H1 (cell line): ENCODE data around the gene ARHGAP26.

Experiments
- CREB1 ChIP-seq: IDR thresholded peaks from 2 replicates; pipeline ENCODE4 v1.6.1; 2012; ENCODE audit warnings: inconsistent platforms
- TF ChIP-seq, protein P1 (sequence below): IDR thresholded peaks from 2 replicates; pipeline ENCODE4 v1.6.1; 2012; ENCODE audit warnings: low read length, inconsistent platforms
- TF ChIP-seq, protein P2 (sequence below), 3 experiments: IDR thresholded peaks; 1 replicate in 2 of 3; 2 replicates in 1 of 3; pipeline versions ENCODE4 v1.5.1 to v1.6.1; 2011; ENCODE audit warnings: low read length in 3 of 3, mild to moderate bottlenecking in 3 of 3, inconsistent platforms in 2 of 3, low read depth in 1 of 3, moderate library complexity in 1 of 3; ENCODE audit not compliant: insufficient read depth in 1 of 3; ENCODE audit errors: control extremely low read depth in 1 of 3

DNA sequence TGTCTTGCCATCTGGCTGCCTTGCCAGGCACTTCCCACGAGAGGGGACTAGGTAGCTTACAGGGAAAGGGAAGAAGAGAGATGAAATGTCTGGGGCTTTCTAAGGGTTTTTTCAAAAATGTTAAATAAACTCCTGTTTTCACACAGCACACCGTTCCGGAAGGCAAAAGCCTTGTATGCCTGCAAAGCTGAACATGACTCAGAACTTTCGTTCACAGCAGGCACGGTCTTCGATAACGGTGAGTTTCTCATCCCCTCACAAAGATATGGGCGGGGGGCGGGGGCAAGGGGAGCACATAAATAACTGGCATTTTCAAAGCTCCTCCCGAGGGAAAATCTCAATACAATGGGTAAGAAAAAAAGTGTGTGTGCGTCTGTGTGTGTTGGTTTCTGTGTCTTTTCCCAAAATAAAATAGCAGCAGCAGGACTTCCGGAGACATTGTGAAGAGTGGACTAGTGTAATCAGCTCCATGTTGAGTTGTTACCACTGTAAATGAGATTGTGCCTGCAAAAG, 443.7 kb downstream of the ARHGAP26 start:
- no peak for TF ChIP-seq CREB1
- TF ChIP-seq, protein P1, sequence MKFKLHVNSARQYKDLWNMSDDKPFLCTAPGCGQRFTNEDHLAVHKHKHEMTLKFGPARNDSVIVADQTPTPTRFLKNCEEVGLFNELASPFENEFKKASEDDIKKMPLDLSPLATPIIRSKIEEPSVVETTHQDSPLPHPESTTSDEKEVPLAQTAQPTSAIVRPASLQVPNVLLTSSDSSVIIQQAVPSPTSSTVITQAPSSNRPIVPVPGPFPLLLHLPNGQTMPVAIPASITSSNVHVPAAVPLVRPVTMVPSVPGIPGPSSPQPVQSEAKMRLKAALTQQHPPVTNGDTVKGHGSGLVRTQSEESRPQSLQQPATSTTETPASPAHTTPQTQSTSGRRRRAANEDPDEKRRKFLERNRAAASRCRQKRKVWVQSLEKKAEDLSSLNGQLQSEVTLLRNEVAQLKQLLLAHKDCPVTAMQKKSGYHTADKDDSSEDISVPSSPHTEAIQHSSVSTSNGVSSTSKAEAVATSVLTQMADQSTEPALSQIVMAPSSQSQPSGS = no peak
- TF ChIP-seq, protein P2, sequence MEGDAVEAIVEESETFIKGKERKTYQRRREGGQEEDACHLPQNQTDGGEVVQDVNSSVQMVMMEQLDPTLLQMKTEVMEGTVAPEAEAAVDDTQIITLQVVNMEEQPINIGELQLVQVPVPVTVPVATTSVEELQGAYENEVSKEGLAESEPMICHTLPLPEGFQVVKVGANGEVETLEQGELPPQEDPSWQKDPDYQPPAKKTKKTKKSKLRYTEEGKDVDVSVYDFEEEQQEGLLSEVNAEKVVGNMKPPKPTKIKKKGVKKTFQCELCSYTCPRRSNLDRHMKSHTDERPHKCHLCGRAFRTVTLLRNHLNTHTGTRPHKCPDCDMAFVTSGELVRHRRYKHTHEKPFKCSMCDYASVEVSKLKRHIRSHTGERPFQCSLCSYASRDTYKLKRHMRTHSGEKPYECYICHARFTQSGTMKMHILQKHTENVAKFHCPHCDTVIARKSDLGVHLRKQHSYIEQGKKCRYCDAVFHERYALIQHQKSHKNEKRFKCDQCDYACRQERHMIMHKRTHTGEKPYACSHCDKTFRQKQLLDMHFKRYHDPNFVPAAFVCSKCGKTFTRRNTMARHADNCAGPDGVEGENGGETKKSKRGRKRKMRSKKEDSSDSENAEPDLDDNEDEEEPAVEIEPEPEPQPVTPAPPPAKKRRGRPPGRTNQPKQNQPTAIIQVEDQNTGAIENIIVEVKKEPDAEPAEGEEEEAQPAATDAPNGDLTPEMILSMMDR (IDR thresholded peaks at IDR 0.05; ENCODE audit: control extremely low read depth in 1 of 3, insufficient read depth in 1 of 3, low read depth in 1 of 3, low read length in 3 of 3) = no peak
